OCI-LY1 (cell line): Measurements from ENCODE around the gene KIF11.

ENCODE experiments used
- CTCF ChIP-seq: fragments of 200-600 bp; sonication (generic), shearing (Covaris generic); IDR thresholded peaks from 2 replicates; pipeline ENCODE4 v1.5.1; 2017; ENCODE audit warnings: mild to moderate bottlenecking, antibody characterized with exemption, low read length, moderate library complexity, mixed read lengths
- EZH2 ChIP-seq: fragments of 200-600 bp; sonication (generic), shearing (Covaris generic); IDR thresholded peaks from 2 replicates; pipeline ENCODE4 v1.8.0; 2017; ENCODE audit warnings: borderline replicate concordance, mixed run types, mild to moderate bottlenecking, antibody characterized with exemption, low read length, moderate library complexity, mixed read lengths

GRCh38 chr10:92545556-92545955, 47.4 kb upstream of the KIF11 start:
- no peak for TF ChIP-seq CTCF
- no peak for TF ChIP-seq EZH2
